HG03520 (cell line): ENCODE results near the gene MKNK2.

Experiments
- ATAC-seq: cut with Tn5 transposase; IDR thresholded peaks from one replicate; pipeline ENCODE4 v1.9.1; 2021; ENCODE audit warnings: mild to moderate bottlenecking, moderate library complexity; ENCODE audit not compliant: unreplicated experiment

MKNK2 gene

GRCh38 chr19:2080336-2080988, 29.4 kb upstream of the MKNK2 start:
- ATAC-seq = no peak

GRCh38 chr19:2079865-2080301, 28.8 kb upstream of the MKNK2 start:
- ATAC-seq = no peak

- ATAC-seq = no peak
Measured at GRCh38 chr19:2079076-2079864, 28.2 kb upstream of the MKNK2 start.

- ATAC-seq = no peak
Measured at GRCh38 chr19:2077833-2078619, 27.0 kb upstream of the MKNK2 start.

GRCh38 chr19:2077398-2077797, 26.4 kb upstream of the MKNK2 start:
- no peak for ATAC-seq

- ATAC-seq = no peak
Measured at GRCh38 chr19:2076526-2076944, 25.5 kb upstream of the MKNK2 start.

GRCh38 chr19:2072757-2073551, 21.9 kb upstream of the MKNK2 start:
- no peak for ATAC-seq

- ATAC-seq = no peak
Measured at GRCh38 chr19:2070986-2071673, 20.1 kb upstream of the MKNK2 start.

GRCh38 chr19:2070436-2070827, 19.4 kb upstream of the MKNK2 start:
- no peak for ATAC-seq

- no peak for ATAC-seq
Measured at GRCh38 chr19:2064788-2065524, 13.9 kb upstream of the MKNK2 start.

- ATAC-seq = no peak
Measured at GRCh38 chr19:2064395-2064787, 13.3 kb upstream of the MKNK2 start.

GRCh38 chr19:2063824-2064223, 12.8 kb upstream of the MKNK2 start:
- ATAC-seq = no peak

- no peak for ATAC-seq
Measured at GRCh38 chr19:2062770-2063169, 11.7 kb upstream of the MKNK2 start.

- no peak for ATAC-seq
Measured at GRCh38 chr19:2062389-2062729, 11.3 kb upstream of the MKNK2 start.

GRCh38 chr19:2061495-2062388, 10.7 kb upstream of the MKNK2 start:
- peak; percentile 55 for ATAC-seq

GRCh38 chr19:2060884-2061494, 9.9 kb upstream of the MKNK2 start:
- peak; percentile 15 for ATAC-seq

- no peak for ATAC-seq
Measured at GRCh38 chr19:2059422-2060201, 8.6 kb upstream of the MKNK2 start.
